GM19372 (cell line): Measurements from ENCODE around the gene SYT13.

Source experiments
- ATAC-seq: cut with Tn5 transposase; IDR thresholded peaks from one replicate; pipeline ENCODE4 v1.9.1; 2021; ENCODE audit warnings: mild to moderate bottlenecking, low read depth, moderate library complexity; ENCODE audit not compliant: unreplicated experiment

Gene SYT13

GRCh38 chr11:45275828-45276227 lies 10.3 kb downstream of the SYT13 start:
- ATAC-seq, result no peak

- no peak for ATAC-seq
Observed at GRCh38 chr11:45274206-45274605, 11.9 kb downstream of the SYT13 start.

GRCh38 chr11:45273509-45273908 lies 12.6 kb downstream of the SYT13 start:
- no peak for ATAC-seq

GRCh38 chr11:45272701-45273100 lies 13.4 kb downstream of the SYT13 start:
- no peak for ATAC-seq

GRCh38 chr11:45270946-45271716 lies 15.0 kb downstream of the SYT13 start:
- ATAC-seq, result no peak

GRCh38 chr11:45269678-45270077 lies 16.5 kb downstream of the SYT13 start:
- no peak for ATAC-seq

GRCh38 chr11:45267652-45268299 lies 18.4 kb downstream of the SYT13 start:
- ATAC-seq, result no peak

- no peak for ATAC-seq
Observed at GRCh38 chr11:45267052-45267451, 19.1 kb downstream of the SYT13 start.

- no peak for ATAC-seq
Observed at GRCh38 chr11:45266676-45267020, 19.5 kb downstream of the SYT13 start.

- no peak for ATAC-seq
Observed at GRCh38 chr11:45265969-45266675, 20.0 kb downstream of the SYT13 start.

- no peak for ATAC-seq
Observed at GRCh38 chr11:45264839-45265515, 21.2 kb downstream of the SYT13 start.

GRCh38 chr11:45263773-45264172 lies 22.4 kb downstream of the SYT13 start:
- ATAC-seq, result no peak

GRCh38 chr11:45262900-45263299 lies 23.2 kb downstream of the SYT13 start:
- no peak for ATAC-seq

- no peak for ATAC-seq
Observed at GRCh38 chr11:45260071-45260470, 26.1 kb downstream of the SYT13 start.

- ATAC-seq, result no peak
Observed at GRCh38 chr11:45259592-45259991, 26.5 kb downstream of the SYT13 start.

- ATAC-seq, result no peak
Observed at GRCh38 chr11:45258982-45259530, 27.1 kb downstream of the SYT13 start.

GRCh38 chr11:45254070-45254469 lies 32.1 kb downstream of the SYT13 start:
- no peak for ATAC-seq

GRCh38 chr11:45253640-45254039 lies 32.5 kb downstream of the SYT13 start:
- no peak for ATAC-seq

- no peak for ATAC-seq
Observed at GRCh38 chr11:45252877-45253276, 33.3 kb downstream of the SYT13 start.

- no peak for ATAC-seq
Observed at GRCh38 chr11:45252134-45252856, 33.8 kb downstream of the SYT13 start.
